DMS79 treated with DMSO at 0.1 percent for 48 hours (cell line): ENCODE measurements around the gene DLG1.
"Not testable (repeated sequence)": the region's sequence is repeated elsewhere in the genome, so short reads cannot be mapped to it uniquely, and the experiment has no call there.

ENCODE experiments used
- DNase-seq: peaks from one replicate; lab custom pipeline; 2025; lab: John Stamatoyannopoulos, UW

The DLG1 gene

GRCh38 chr3:197088370-197088769 is 210.0 kb downstream of the DLG1 start:
- no peak for DNase-seq

GRCh38 chr3:197085137-197085536 is 213.3 kb downstream of the DLG1 start:
- no peak for DNase-seq

DNA sequence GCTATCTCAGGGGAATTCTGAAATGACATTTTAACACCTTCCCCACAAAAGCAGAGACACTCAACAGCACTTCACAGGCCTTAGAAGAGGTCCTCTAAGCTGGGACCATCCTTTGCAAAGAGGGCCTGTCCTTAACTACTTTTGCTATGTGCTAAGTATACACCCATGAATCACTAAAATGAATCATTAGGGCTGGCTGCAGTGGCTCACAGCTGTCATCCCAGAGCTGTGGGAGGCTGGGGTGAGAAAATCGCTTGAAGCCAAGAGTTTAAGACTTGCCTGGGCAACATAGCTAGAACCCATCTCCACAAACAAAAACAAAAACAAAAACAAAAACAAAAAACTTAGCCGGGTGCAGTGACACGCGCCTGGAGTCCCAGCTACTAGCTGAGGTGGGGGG is 214.9 kb downstream of the DLG1 start:
- no peak for DNase-seq

DNA sequence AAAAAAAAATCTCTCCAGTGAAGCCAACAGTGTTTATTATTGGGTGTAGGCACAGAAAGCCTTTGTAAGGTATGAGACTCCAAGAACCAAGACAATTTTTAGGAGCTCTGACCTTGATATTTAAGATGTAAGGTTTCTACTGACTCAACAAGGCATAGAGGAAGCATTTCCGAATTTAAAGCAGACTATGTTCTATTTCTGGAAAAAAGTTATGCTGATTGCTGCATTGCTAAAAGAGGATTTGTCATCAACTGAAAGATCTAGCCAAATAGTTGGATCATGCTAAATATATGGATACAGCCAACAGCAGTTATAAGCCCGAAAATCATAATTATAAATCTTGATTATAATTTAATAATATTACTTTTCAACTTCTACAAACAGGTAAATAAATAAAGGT is 215.5 kb downstream of the DLG1 start:
- no peak for DNase-seq

- DNase-seq = no peak
Measured at GRCh38 chr3:197080344-197080743, 218.1 kb downstream of the DLG1 start.

DNA sequence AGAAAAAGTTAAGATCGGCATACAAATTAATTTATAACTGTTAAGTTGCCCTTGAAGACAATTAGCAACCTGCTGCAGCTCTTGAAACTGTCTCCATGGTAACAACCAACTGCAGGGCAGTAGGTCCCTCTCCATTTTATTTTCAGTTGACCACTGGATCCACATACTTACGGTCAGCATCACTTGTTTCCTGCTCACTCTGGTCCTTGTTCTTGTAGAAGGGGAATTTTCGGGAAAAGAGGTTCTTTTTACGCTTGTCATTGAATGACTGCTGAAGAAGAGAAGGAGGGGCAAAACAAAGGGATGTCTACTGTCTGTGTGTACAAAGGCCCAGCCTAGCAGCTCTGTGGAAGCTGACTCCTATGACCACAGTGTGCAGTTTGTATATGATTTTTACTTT is 222.0 kb downstream of the DLG1 start:
- DNase-seq = peak; percentile 14

DNA sequence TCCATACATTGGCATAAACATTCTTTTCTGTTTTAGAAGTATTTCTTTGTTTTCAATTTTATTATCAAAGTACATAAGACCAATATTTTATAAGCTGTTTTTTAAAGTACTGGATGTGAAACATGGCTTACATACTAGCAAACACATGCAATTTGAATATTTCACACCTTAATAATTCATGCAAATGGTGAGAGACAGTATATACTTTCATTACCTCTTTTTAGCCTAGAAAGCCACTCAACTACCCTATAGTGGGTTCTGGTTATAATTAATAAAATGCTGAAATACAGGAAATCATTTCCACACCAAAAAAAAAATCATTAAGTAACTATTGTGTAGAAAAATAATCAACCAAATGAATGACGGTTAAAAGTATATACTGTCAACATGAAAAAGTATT is 230.3 kb downstream of the DLG1 start:
- DNase-seq = no peak

DNA sequence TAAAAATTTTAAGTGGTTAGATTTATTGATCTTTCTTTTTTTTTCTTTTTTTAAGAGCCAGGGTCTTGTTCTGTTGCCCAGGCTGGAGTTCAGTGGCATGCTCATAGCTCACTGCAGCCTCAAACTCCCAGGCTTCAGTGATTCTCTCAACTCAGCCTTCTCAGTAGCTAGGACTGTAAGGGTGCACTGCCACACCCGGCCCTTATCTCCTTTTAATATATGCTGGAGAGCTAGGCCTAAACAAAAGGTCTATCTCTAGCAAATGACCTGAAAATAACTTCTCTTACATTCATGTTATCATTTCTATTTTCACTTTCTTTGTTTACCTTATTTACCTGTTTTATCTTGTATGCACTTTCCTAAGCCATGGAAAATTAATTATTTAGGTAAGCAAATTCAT is 233.6 kb downstream of the DLG1 start:
- no peak for DNase-seq

DNA sequence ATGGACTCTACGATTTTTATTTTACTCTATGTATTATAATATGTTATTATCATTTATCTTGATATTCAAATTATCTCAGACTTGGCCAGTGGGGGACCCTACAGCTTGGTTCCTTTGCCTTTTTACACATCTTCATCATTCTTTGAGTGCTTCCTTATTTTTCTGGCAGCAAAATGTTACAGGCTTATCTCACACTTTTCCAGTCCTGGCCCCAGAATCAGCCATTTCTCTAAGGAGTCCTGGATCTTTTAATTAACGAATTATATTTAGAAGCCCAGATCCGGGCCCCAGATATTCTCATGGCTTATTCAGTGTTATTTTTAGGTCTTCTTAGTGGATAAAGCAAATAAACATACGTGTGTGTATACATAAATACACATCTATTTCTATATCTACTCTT is 236.0 kb downstream of the DLG1 start:
- DNase-seq = no peak

- DNase-seq = not testable (repeated sequence)
Measured at GRCh38 chr3:197051637-197052036, 246.8 kb downstream of the DLG1 start.

DNA sequence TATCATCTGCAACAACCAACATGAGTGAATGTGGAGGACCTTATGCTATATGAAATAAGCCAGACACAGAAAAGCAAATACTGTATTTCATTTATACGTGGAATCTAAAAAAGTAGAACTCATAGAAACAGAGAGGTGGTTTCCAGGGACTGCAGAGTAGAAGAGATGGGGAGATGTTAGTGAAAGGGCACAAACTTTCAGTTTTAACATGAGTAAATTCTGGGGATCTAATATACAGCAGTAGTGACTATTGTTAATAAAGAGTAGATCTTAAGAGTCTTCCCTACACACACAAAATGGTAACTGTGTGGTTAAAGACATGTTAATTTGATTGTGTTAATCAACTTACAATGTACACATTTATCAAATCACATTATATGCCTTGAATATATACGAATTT is 247.9 kb downstream of the DLG1 start:
- DNase-seq = no peak

DNA sequence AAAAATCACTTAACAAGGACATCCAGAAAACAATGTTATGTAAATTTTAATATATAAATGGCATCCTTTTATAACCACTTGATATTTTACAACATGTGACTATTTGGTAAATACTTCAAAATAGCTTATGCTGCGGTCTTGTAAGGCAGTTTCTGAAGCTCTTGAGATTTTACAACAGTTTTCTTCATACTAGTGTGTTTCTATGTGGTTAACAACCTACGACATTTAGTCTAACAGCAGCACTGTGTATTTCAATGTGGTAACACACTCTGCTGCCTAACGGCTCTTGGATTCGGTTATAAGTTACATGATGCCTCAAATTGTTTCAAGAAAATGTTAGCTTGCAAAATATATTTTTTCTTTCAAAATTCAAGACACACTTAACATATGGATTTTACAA is 255.9 kb downstream of the DLG1 start:
- peak; percentile 97 for DNase-seq

- DNase-seq = peak; percentile 95
Measured at GRCh38 chr3:197041875-197042488, 256.4 kb downstream of the DLG1 start.

DNA sequence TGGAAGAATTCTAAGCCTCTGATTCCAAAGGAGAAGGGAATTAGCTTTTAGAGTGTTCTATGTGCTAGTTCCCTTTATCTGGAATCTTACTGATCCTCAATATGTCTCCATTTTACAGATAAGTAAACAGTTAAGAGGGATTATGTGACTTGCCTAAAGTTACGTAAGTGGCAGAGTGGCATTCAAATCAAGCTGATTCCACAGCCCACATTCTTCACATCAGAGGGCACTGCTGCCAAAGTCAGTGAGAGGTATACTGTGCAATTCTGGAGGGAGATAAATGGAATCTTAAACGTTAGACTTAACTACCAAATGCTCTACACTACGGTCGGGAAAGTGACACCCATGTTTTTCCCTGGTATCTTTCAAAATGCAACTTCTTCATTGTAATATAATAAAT is 257.8 kb downstream of the DLG1 start:
- DNase-seq = no peak

- DNase-seq = no peak
Measured at GRCh38 chr3:197038679-197039462, 259.5 kb downstream of the DLG1 start.

DNA sequence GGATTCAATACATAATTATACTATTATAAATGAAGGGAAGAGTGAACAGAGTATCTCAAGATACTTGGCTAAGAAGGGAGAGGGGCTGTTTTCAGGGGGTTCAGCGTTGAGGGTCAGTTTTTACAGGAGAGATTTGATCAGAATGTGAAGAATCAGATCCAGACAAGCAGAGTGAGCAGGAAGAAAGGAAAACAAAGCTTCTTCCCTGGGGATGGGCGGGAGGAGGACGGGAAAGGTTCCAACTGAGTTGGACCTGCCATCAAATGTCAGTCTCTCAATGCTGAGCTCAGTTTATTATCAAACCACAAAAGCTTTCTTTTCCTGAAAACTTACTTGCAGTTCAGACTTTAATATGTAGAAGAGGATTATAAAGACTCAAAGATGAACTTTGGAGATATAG is 262.8 kb downstream of the DLG1 start:
- no peak for DNase-seq

GRCh38 chr3:197034778-197035177 is 263.6 kb downstream of the DLG1 start:
- not testable (repeated sequence) for DNase-seq

DNA sequence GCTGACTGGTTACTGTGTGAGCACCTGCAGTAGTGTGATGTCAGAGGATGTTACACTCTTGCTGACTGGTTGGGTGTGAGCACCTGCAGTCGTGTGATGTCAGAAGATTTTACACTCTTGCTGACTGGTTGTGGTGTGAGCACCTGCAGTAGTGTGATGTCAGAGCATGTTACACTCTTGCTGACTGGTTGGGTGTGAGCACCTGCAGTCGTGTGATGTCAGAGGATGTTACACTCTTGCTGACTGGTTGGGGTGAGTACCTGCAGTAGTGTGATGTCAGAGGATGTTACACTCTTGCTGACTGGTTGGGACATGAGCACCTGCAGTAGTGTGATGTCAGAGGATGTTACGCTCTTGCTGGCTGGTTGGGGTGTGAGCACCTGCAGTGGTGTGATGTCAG is 264.6 kb downstream of the DLG1 start:
- DNase-seq = not testable (repeated sequence)

GRCh38 chr3:197031315-197032285 is 266.8 kb downstream of the DLG1 start:
- DNase-seq = no peak

GRCh38 chr3:197030379-197031314 is 267.8 kb downstream of the DLG1 start:
- no peak for DNase-seq

DNA sequence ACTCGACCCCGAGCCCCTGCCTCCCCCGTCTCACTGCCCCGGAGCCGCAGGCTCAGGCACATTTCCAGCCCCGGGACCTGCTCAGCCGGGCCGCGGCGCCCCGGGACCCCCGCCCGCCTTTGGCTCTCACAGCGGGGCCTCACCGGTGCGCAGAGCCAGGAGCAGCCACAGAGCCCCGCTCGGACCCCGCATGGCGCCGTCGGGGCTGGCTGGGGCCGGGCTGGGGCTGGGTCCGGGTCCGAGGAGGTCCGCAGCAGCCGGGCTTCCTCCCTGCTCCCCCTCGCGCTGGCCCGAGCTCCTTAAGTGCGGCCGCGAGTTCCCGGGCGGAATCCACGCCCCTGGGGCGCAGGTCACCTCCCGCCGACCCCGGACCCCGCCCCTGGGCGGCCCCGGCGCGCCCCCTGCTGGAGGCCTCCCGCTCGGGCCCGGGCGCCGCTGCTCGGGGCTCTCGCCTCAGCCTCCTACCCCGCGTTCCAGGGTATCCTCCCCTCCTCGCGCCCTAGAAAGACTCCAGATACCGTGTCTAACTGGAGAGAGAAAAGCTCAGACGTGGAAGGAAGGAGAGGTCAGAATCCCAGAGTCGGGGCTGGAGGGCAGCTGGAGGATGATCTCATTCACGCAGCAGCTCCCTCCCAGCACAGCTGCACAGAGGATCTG is 268.8 kb downstream of the DLG1 start, which contains the start of gene MELTF:
TSS of gene MELTF (minus strand) at position 307 of the 657 bp plus-strand sequence. CDS start at position 192, 115 bp downstream.
- peak; percentile 59 for DNase-seq
